ENCODE results near the gene PRPS1.

The PRPS1 gene

DNA sequence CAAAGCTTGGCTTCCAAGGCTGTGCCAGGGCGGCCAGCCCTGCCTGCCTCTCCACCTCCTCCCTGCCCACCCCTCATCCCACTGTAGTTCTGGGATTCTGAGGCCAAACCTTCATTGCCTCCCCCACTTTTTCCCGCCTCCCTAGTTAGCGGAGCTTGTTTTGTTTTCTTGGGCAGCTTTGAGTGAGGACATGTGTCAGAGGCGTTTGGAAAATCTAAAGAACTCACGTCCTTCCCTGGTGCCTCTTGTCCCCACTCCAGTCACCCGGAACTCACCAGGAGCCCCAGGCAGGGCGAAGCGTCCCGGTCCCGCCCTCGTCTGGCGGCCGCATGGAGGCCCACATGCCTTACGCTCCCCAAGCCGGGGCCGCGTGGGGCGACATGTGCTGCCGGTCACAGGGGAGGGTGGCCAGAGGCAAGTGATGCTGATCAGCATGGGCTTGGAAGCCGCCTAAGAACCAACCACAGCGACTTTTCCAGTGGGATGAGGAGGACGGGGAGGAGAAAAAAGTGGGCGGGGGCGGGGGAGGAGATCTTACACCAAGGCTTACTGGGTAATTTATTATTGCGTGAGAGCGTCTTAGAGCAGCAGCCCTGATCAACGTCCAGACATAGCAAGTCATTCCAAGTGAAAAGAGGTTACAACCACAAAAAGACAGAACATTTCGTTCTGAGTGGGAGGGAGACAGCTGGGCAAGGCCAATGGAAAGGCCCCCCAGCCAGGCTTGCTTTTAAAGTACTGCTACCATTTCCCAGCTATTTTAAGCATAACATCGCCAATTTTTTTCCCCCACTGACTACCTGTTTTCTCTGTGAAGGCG is 48.5 kb downstream of the PRPS1 start:
- TF ChIP-seq GATA2 (IDR thresholded peaks at IDR 0.05; ENCODE audit: low read depth, low read length), result no peak
- no peak for TF ChIP-seq GATA3 (IDR thresholded peaks at IDR 0.05; ENCODE audit: low read depth, low read length)

DNA sequence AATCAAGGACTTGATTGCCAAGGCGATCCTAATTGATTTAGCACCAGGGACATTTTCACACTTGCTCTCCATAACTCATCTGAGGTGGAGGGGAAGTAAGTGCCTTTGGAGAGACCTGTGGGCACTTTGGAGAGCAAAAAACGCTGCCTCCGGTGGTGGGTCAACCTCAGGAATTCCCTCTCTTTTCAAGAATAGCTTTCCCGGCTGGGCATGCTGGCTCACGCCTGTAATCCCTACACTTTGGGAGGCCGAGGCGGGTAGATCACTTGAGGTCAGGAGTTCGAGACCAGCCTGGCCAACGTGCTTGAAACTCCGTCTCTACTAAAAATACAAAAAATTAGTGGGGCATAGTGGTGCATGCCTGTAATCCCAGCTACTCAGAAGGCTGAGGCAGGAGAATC is 49.2 kb downstream of the PRPS1 start:
- TF ChIP-seq GATA3 (IDR thresholded peaks at IDR 0.05; ENCODE audit: low read depth, low read length) (no peak), GATA2 (IDR thresholded peaks at IDR 0.05; ENCODE audit: low read depth, low read length) (no peak)

DNA sequence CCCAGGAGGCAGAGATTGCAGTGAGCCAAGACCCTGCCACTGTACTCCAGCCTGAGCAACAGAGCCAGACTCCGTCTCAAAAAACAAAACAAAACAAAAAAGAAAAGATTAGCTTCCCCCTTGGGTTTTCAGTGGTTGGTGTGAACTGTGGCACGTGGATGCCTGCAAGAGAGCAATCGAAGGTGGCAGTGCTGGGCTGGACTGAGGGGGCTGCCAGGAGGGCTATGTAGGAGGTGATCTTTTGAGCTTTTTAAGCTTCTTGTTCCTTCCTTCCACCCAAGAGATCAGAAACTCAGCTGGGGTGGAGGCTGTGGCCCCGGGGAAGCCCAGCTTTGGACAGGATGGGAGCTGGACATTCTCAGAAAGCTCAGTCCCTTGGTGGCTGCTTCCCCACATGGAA is 49.6 kb downstream of the PRPS1 start:
- no peak for TF ChIP-seq GATA3 (IDR thresholded peaks at IDR 0.05; ENCODE audit: low read depth, low read length)
- TF ChIP-seq GATA2 (IDR thresholded peaks at IDR 0.05; ENCODE audit: low read depth, low read length), result no peak

- TF ChIP-seq GATA2 (IDR thresholded peaks at IDR 0.05; ENCODE audit: low read depth, low read length) (no peak), GATA3 (IDR thresholded peaks at IDR 0.05; ENCODE audit: low read depth, low read length) (no peak)
Observed at GRCh38 chrX:107678957-107679740, 50.8 kb downstream of the PRPS1 start.

DNA sequence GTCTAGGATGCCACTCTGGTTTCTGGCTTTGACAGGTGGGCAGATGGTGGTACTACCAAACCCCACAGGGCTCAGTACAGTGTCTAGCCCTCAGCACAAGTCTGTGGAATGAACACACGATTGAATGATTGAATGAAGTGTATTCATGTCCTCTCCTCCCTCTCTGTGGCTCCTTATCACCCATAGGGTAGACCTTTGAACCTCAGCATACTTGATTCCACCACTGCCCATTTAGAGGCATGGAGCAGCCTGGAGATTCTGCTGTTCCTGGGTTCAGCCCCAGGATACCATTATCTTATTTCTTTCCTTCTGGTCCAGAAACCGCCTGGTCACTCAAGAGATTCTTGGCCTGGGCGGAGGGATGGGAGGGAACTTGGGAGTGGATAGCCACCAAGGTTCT is 53.9 kb downstream of the PRPS1 start:
- TF ChIP-seq GATA3 (IDR thresholded peaks at IDR 0.05; ENCODE audit: low read depth, low read length) (no peak), GATA2 (IDR thresholded peaks at IDR 0.05; ENCODE audit: low read depth, low read length) (no peak)

DNA sequence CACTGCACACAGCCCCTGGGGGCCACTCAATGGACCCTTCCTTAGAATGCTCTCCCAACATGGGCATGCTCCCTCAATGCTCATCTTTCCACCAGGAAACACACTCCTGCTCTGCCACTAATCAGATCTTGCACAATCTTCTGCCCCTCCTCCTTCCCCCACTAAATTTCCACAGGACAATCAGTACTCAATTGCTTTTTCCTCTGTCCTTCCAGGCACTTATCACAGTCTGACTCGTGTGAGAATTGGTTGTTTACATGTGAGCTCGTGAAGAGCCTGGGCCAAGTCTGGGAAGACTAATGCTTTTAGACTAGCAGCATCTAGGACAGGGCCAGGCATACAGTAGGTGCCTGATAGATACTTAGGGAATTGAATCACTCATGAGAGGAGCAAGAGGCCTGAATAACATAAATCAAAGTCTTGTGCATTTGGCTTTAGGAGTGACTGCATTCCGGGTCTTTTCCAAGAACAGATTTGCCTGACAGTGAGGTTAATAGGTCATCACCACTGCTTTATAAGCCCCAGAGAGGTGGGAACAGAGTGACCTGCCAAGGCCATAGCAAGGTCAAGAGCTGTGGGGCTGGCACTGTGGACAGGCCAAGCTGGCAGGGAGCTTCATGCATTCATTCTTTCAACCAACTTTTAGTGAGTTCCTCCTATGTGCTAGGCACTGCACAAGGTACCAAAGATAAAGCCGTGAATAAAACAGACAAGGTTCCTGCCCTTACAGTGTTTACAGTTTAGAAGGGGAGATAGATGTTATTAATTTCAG is 55.0 kb downstream of the PRPS1 start:
- TF ChIP-seq GATA2 (IDR thresholded peaks at IDR 0.05; ENCODE audit: low read depth, low read length), result no peak
- TF ChIP-seq GATA3 (IDR thresholded peaks at IDR 0.05; ENCODE audit: low read depth, low read length), result no peak

DNA sequence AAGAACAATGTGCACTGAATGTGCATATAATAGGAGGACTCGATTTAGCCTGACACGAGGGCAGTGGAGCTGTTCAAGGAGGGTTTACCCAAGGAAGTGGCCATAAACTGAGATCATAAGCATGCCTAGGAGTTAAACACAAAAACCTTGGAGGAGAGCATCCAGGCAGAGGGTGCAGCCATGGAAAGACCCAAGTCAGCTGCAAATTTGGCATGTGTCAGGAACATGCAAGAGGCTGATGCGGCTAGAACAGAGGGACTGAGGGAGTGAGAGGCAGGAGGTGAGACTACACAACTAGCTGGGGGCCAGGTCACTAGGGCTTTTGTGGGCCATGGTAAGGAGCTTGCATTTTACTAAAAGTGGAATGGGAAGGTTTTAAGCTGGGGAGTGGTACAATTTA is 55.6 kb downstream of the PRPS1 start:
- no peak for TF ChIP-seq GATA3 (IDR thresholded peaks at IDR 0.05; ENCODE audit: low read depth, low read length)
- TF ChIP-seq GATA2 (IDR thresholded peaks at IDR 0.05; ENCODE audit: low read depth, low read length), result no peak

- TF ChIP-seq GATA3 (IDR thresholded peaks at IDR 0.05; ENCODE audit: low read depth, low read length), result no peak
- TF ChIP-seq GATA2 (IDR thresholded peaks at IDR 0.05; ENCODE audit: low read depth, low read length), result no peak
Observed at GRCh38 chrX:107684956-107685385, 56.7 kb downstream of the PRPS1 start.

- no peak for TF ChIP-seq GATA3 (IDR thresholded peaks at IDR 0.05; ENCODE audit: low read depth, low read length)
- TF ChIP-seq GATA2 (IDR thresholded peaks at IDR 0.05; ENCODE audit: low read depth, low read length), result no peak
Observed at GRCh38 chrX:107686026-107686425, 57.7 kb downstream of the PRPS1 start.

- TF ChIP-seq GATA2 (IDR thresholded peaks at IDR 0.05; ENCODE audit: low read depth, low read length), result no peak
- no peak for TF ChIP-seq GATA3 (IDR thresholded peaks at IDR 0.05; ENCODE audit: low read depth, low read length)
Observed at GRCh38 chrX:107686792-107687191, 58.5 kb downstream of the PRPS1 start.

GRCh38 chrX:107687445-107687844 is 59.1 kb downstream of the PRPS1 start:
- TF ChIP-seq GATA2 (IDR thresholded peaks at IDR 0.05; ENCODE audit: low read depth, low read length) (no peak), GATA3 (IDR thresholded peaks at IDR 0.05; ENCODE audit: low read depth, low read length) (no peak)

- TF ChIP-seq GATA3 (IDR thresholded peaks at IDR 0.05; ENCODE audit: low read depth, low read length) (no peak), GATA2 (IDR thresholded peaks at IDR 0.05; ENCODE audit: low read depth, low read length) (no peak)
Observed at GRCh38 chrX:107691024-107691448, 62.7 kb downstream of the PRPS1 start.

GRCh38 chrX:107699616-107700015 is 71.3 kb downstream of the PRPS1 start:
- TF ChIP-seq GATA3 (IDR thresholded peaks at IDR 0.05; ENCODE audit: low read depth, low read length) (no peak), GATA2 (IDR thresholded peaks at IDR 0.05; ENCODE audit: low read depth, low read length) (no peak)

DNA sequence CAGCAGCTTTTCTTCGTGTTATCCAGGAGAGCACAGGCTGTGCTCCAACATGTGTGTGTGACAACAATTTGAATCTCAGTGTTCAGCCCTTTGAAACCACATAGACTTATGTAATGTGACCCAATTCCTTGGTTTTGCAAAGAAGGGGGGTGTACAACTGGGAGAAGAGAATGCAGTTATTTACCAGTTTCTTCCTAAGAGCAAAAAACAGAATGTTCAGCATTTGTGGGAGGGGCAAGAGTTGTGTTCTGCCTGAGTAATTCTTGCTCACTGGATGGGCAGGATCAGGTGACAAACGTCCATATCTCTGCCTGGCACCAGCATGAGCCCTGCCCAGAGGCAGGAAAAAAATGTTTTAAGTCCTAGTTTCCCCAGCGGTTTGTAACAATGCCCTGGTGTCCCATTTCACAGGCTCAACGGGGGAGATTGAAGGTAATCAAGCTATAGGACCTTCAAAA is 72.0 kb downstream of the PRPS1 start:
- no peak for TF ChIP-seq GATA3 (IDR thresholded peaks at IDR 0.05; ENCODE audit: low read depth, low read length)
- TF ChIP-seq GATA2 (IDR thresholded peaks at IDR 0.05; ENCODE audit: low read depth, low read length), result no peak

Data from SH-SY5Y (cell line).